K562 (cell line): Measurements from ENCODE around the gene ARIH1.

Source experiments
- CBFA2T2 ChIP-seq: fragments of 450-650 bp; conservative IDR thresholded peaks from 2 replicates; pipeline ENCODE4 v1.6.1; 2017; ENCODE audit warnings: mild to moderate bottlenecking
- GATA2 ChIP-seq: sonication (generic); formaldehyde crosslinking; IDR thresholded peaks from 2 replicates; pipeline ENCODE4 v1.4.0; 2020; ENCODE audit warnings: mild to moderate bottlenecking, missing genetic modification reagents
- ZKSCAN1 ChIP-seq: fragments of 150-350 bp; IDR thresholded peaks from 2 replicates; pipeline ENCODE4 v1.6.1; 2016; ENCODE audit warnings: low read depth, low read length
- TF ChIP-seq, protein P1 (sequence below): sonication (generic); formaldehyde crosslinking; IDR thresholded peaks from 2 replicates; pipeline ENCODE4 v1.8.0; 2022; ENCODE audit warnings: mild to moderate bottlenecking, missing genetic modification reagents, borderline replicate concordance
- TF ChIP-seq, protein P2 (sequence below): sonication (generic); formaldehyde crosslinking; IDR thresholded peaks from 2 replicates; pipeline ENCODE4 v1.5.0; 2020; ENCODE audit warnings: missing genetic modification reagents
- TF ChIP-seq, protein P3 (sequence below): sonication (generic); formaldehyde crosslinking; IDR thresholded peaks from 2 replicates; pipeline ENCODE4 v1.9.0; 2022; ENCODE audit warnings: mild to moderate bottlenecking, missing genetic modification reagents

DNA sequence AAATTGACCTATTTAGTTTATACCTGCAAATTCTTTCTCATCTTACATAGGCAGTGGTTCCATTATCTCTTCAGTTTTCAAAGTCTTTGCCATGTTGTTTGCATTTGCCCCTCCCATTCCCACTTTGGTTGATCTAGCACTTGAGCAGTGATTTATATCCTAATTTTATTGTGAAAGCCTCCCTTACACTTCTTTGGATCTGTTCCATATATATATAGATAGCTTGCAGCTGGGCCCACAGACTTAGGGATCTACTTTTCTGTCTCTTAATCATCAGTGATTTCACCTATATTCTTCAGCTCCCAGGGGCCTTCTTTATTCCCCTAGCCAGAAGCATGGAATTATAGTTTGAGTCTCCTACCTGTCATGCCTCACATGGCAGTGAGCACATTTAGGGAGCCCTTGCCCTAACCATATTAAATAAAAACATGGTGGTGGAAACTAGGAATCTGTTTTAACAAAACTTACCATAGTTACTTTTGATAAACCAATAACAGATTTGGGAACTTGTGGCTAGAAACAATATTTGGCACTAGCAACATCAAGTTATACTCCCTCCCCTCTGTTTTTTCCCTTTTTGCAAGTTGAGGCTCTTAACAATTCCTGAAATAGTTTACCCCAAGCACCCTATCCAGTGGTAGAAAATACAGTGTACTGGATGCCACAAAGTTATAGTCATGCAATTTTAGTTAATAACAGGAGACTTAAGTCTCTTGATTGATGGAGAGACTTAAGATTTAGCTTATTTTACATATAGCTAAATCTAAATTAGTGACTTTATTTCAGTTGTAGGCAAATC lies 41.7 kb downstream of the ARIH1 start:
- TF ChIP-seq GATA2 (CRISPR knock-in tag) (no peak), ZKSCAN1 (no peak), CBFA2T2 (no peak)
- TF ChIP-seq, protein P1, sequence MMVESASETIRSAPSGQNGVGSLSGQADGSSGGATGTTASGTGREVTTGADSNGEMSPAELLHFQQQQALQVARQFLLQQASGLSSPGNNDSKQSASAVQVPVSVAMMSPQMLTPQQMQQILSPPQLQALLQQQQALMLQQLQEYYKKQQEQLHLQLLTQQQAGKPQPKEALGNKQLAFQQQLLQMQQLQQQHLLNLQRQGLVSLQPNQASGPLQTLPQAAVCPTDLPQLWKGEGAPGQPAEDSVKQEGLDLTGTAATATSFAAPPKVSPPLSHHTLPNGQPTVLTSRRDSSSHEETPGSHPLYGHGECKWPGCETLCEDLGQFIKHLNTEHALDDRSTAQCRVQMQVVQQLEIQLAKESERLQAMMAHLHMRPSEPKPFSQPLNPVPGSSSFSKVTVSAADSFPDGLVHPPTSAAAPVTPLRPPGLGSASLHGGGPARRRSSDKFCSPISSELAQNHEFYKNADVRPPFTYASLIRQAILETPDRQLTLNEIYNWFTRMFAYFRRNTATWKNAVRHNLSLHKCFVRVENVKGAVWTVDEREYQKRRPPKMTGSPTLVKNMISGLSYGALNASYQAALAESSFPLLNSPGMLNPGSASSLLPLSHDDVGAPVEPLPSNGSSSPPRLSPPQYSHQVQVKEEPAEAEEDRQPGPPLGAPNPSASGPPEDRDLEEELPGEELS (CRISPR knock-in tag): no peak
- TF ChIP-seq, protein P2, sequence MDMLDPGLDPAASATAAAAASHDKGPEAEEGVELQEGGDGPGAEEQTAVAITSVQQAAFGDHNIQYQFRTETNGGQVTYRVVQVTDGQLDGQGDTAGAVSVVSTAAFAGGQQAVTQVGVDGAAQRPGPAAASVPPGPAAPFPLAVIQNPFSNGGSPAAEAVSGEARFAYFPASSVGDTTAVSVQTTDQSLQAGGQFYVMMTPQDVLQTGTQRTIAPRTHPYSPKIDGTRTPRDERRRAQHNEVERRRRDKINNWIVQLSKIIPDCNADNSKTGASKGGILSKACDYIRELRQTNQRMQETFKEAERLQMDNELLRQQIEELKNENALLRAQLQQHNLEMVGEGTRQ (CRISPR knock-in tag): no peak
- TF ChIP-seq, protein P3, sequence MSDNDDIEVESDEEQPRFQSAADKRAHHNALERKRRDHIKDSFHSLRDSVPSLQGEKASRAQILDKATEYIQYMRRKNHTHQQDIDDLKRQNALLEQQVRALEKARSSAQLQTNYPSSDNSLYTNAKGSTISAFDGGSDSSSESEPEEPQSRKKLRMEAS (CRISPR knock-in tag): no peak
